Measurements from ENCODE around the gene FAM222B.

- TF ChIP-seq CTCF (conservative IDR thresholded peaks at IDR 0.05 in 1 of 2, IDR thresholded peaks at IDR 0.05 in 1 of 2; ENCODE audit: extremely low read depth in 1 of 2, insufficient read depth in 1 of 2, low read depth in 1 of 2, low read length in 2 of 2), result no peak
- no peak for TF ChIP-seq EZH2 (IDR thresholded peaks at IDR 0.05; ENCODE audit: borderline replicate concordance, low read length)
Measured at GRCh38 chr17:28718333-28719020, 124.1 kb downstream of the FAM222B start.

Data from mammary epithelial cell (primary cell).